Right cardiac atrium (tissue), 5 donors: ENCODE measurements around the gene MTUS2. TPM values are rescaled to one million over a fixed set of nuclear protein-coding genes. Genes with fewer than 3 reads are reported as not detected.
"Not testable (repeated sequence)": the region's sequence is repeated elsewhere in the genome, so short reads cannot be mapped to it uniquely, and the experiment has no call there.

Experiments
- ATAC-seq, 2 donors: fragments of 200-7000 bp; cut with Tn5 transposase; one replicate each; pipeline versions ENCODE4 v1.8.0 to v1.9.1; 2020; ENCODE audit warnings: moderate library complexity in 2 of 2, mild to moderate bottlenecking in 1 of 2
- DNase-seq, 3 donors: peaks; one replicate each; pipeline ENCODE4 v3.0.0-alpha.2; 2020
- H3K27ac ChIP-seq: one replicate; pipeline ENCODE4 v1.5.1; 2013; ENCODE audit warnings: mild to moderate bottlenecking, low read length, control low read depth, moderate library complexity
- H3K27me3 ChIP-seq: one replicate; pipeline ENCODE4 v1.6.1; 2013; ENCODE audit not compliant: control insufficient read depth, insufficient read depth
- H3K4me1 ChIP-seq: one replicate; pipeline ENCODE4 v1.6.1; 2013; ENCODE audit warnings: low read length; ENCODE audit not compliant: control insufficient read depth, insufficient read depth
- H3K4me3 ChIP-seq: one replicate; pipeline ENCODE4 v1.5.1; 2013; ENCODE audit warnings: low read length, control low read depth
- H3K9me3 ChIP-seq: one replicate; pipeline ENCODE4 v1.6.1; 2013; ENCODE audit warnings: low read length; ENCODE audit not compliant: control insufficient read depth
- WGBS: extraction: QIAGEN DNeasy Blood & Tissue Kit; methylation state at CpG from one replicate; pipeline ENCODE4 v1.1.7; 2013; 5-methylcytosine and 5-hydroxymethylcytosine counted together
- intact Hi-C, 4 donors: fragments of 100-400 bp; cut with DNase I; formaldehyde crosslinking; loops; one replicate each; pipeline versions ENCODE4 v1.11.0 to v1.14.0; 2022 to 2023
- polyA plus RNA-seq: library from polyadenylated mRNA; stranded (reverse); fragments of 200-250 nt; gene quantifications from one replicate; pipeline ENCODE4 v1.2.3, GENCODE V29; 2013
- total RNA-seq, 4 donors: library from RNA; stranded (reverse); fragmentation: NEBNext Ultra II Directional; extraction: Animal tissue kit (Norgen Biotek cat#: 25700); gene quantifications; one replicate each; pipeline ENCODE4 v1.2.1, GENCODE V29; 2021
- donor health status: healthy with polysubstance abuse.
- donor health status: DM: no; HTN: yes; CAD: no.
- donor health status: DM: no; HTN: no; CAD: no.
- donor health status: DM: no; HTN: yes; CAD: no; lungs with severe emphysema.
- donor health status: DM: yes; HTN: yes; CAD: no.

The MTUS2 gene
- total and polyA plus RNA-seq, 5 donors: 25.9 to 139 (median 79.1) TPM

GRCh38 chr13:28984825-28985224 lies 164.7 kb downstream of the MTUS2 start:
- intact Hi-C loops: no loop called here
- Histone ChIP-seq H3K4me1 (peaks cover 4% of the 10 kb centered on the region), H3K27me3 (no peaks in the 10 kb centered on the region), H3K27ac (no peak overlapping the region), H3K9me3 (no peaks in the 10 kb centered on the region), H3K4me3 (no peak overlapping the region)
- DNase-seq (no peak), ATAC-seq (peak; percentile 55 to 89)
- 37% methylated on average over 1 of the region's 1 CpG for WGBS

- 79% methylated on average over 3 of the region's 3 CpGs for WGBS
- H3K27ac ChIP-seq, H3K27me3 ChIP-seq, intact Hi-C loops, H3K4me3 ChIP-seq, DNase-seq, H3K4me1 ChIP-seq, H3K9me3 ChIP-seq, ATAC-seq: not testable (repeated sequence)
These were observed 170.2 kb downstream of the MTUS2 start for GRCh38 chr13:28990378-28990777.

- Histone ChIP-seq H3K4me1 (no peaks in the 10 kb centered on the region), H3K27me3 (no peaks in the 10 kb centered on the region), H3K27ac (no peak overlapping the region), H3K4me3 (no peak overlapping the region), H3K9me3 (no peaks in the 10 kb centered on the region)
- DNase-seq: peak in 1 of 3 donors; percentile 36
- ATAC-seq: peak; percentile 32 to 56
- intact Hi-C loops: no loop called here
These were observed 171.6 kb downstream of the MTUS2 start for GRCh38 chr13:28991764-28992163.

- H3K4me3 ChIP-seq: no peak overlapping the region
- DNase-seq: no peak
- no peak overlapping the region for H3K27ac ChIP-seq
- no peaks in the 10 kb centered on the region for H3K9me3 ChIP-seq
- WGBS: 81% methylated on average over 3 of the region's 3 CpGs
- H3K4me1 ChIP-seq: no peaks in the 10 kb centered on the region
- intact Hi-C loops: no loop called here
- ATAC-seq: no peak
- no peaks in the 10 kb centered on the region for H3K27me3 ChIP-seq
These were observed 180.7 kb downstream of the MTUS2 start for GRCh38 chr13:29000826-29001225.

DNA sequence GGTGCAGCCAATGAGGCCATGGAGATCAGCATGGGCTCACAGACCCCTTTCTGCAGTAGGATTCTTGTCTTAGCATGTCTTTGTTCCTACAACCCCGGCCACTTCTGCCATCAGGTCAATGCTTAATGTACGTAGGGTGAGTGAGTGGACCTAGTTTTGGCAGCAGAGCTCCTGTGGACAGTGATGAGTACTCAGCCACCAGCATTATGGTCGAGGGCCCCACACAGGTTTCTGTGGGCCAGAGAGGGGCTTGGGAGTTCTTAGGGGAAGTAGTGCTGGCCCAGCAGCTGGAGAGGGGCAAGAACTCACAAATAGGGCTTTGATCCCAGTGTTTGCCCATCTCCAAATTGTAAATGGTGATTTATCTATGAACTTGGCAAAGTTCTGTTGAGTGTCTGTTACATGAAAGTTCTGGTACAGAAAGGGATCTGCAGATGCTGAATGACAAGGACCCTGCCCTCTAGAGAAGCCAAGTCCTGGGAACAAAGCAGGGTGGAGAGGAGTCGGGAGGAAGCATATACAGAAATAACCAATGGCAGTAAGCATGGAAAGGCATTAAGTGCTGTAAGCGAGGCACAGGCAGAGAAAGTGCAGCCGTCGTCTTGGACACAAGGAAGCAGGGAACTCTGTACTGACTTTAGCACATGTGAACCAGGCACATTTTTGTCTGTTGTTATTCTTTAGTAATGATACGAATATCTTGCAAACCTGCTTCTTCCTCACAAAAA lies 185.1 kb downstream of the MTUS2 start:
- Histone ChIP-seq H3K27me3 (no peaks in the 10 kb centered on the region), H3K27ac (no peak overlapping the region), H3K4me3 (no peak overlapping the region), H3K9me3 (no peaks in the 10 kb centered on the region), H3K4me1 (no peaks in the 10 kb centered on the region)
- intact Hi-C loops: no loop called here
- 51% methylated on average over 8 of the region's 8 CpGs for WGBS
- ATAC-seq (no peak), DNase-seq (no peak)

GRCh38 chr13:29005763-29006120 lies 185.6 kb downstream of the MTUS2 start:
- H3K27ac ChIP-seq: no peak overlapping the region
- DNase-seq (no peak), ATAC-seq (no peak)
- no peaks in the 10 kb centered on the region for H3K9me3 ChIP-seq
- no peak overlapping the region for H3K4me3 ChIP-seq
- intact Hi-C loops: no loop called here
- 49% methylated on average over 2 of the region's 2 CpGs for WGBS
- H3K4me1 ChIP-seq: no peaks in the 10 kb centered on the region
- H3K27me3 ChIP-seq: no peaks in the 10 kb centered on the region

- ATAC-seq (no peak), DNase-seq (no peak)
- WGBS: 17% methylated on average over 2 of the region's 2 CpGs
- Histone ChIP-seq H3K9me3 (no peaks in the 10 kb centered on the region), H3K27ac (no peak overlapping the region), H3K4me3 (no peak overlapping the region), H3K4me1 (no peaks in the 10 kb centered on the region), H3K27me3 (no peaks in the 10 kb centered on the region)
- intact Hi-C loops: no loop called here
These were observed 186.3 kb downstream of the MTUS2 start for GRCh38 chr13:29006359-29006850.

- DNase-seq: no peak
- ATAC-seq: no peak
These were observed 188.2 kb downstream of the MTUS2 start for GRCh38 chr13:29008296-29008695.

DNA sequence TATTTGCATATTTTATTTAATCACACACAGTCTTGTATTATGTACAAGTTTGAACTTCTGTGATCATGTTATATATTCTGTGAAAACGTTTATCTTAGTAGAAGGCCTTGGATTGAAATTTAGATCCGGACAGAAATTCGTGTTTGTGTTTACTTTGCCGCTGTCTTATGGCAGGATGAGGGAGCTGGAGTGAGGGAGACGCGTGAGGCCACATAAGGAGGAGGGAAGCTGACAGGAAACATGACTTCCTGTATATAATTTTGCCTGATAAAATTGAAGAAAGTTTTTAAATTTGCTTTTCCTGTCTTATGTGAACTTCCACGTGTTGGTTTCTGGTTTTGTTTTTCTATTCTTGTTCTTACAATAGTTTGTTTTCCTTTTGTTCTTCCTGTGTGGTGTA lies 200.2 kb downstream of the MTUS2 start:
- Histone ChIP-seq H3K4me3 (no peak overlapping the region), H3K27me3 (no peaks in the 10 kb centered on the region), H3K4me1 (no peaks in the 10 kb centered on the region), H3K27ac (no peak overlapping the region), H3K9me3 (no peaks in the 10 kb centered on the region)
- intact Hi-C loops: no loop called here
- DNase-seq (no peak), ATAC-seq (no peak)
- 33% methylated on average over 7 of the region's 7 CpGs for WGBS

More at GRCh38 chr13:29008296-29008695, 188.2 kb downstream of the MTUS2 start:
- no peak overlapping the region for H3K27ac ChIP-seq
- no peaks in the 10 kb centered on the region for H3K9me3 ChIP-seq
- intact Hi-C loops: no loop called here
- H3K4me1 ChIP-seq: no peaks in the 10 kb centered on the region
- 91% methylated on average over 4 of the region's 4 CpGs for WGBS
- no peak overlapping the region for H3K4me3 ChIP-seq
- H3K27me3 ChIP-seq: no peaks in the 10 kb centered on the region

- ATAC-seq (no peak), DNase-seq (no peak)
- no peak overlapping the region for H3K27ac ChIP-seq
- H3K4me1 ChIP-seq: no peaks in the 10 kb centered on the region
- no peak overlapping the region for H3K4me3 ChIP-seq
- no peaks in the 10 kb centered on the region for H3K9me3 ChIP-seq
- H3K27me3 ChIP-seq: no peaks in the 10 kb centered on the region
- WGBS: 73% methylated on average over 2 of the region's 2 CpGs
- intact Hi-C loops: no loop called here
These were observed 201.2 kb downstream of the MTUS2 start for GRCh38 chr13:29021311-29021710.

GRCh38 chr13:29021717-29022116 lies 201.6 kb downstream of the MTUS2 start:
- Histone ChIP-seq H3K4me3 (no peak overlapping the region), H3K27ac (no peak overlapping the region), H3K27me3 (no peaks in the 10 kb centered on the region), H3K4me1 (no peaks in the 10 kb centered on the region), H3K9me3 (no peaks in the 10 kb centered on the region)
- DNase-seq (no peak), ATAC-seq (no peak)
- WGBS: 87% methylated on average over 5 of the region's 5 CpGs
- intact Hi-C loops: no loop called here

DNA sequence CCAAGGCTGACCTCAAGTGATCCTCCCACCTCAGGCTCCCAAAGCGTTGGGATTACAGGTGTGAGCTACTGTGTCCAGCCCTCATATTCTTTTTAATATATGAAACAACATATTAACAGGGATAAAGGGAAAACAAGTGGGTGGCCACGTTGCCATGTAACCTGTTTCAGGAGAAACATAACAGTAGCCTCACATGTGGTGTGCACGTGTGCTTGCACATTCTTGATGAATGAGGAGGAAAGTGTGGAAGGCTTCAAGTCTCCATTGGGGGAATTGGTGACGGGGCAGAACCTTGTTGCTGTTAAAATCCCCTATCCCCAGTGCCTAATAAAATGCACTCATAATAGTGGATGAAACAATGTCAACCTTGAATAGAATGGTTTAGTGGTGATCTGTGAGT lies 202.3 kb downstream of the MTUS2 start:
- intact Hi-C loops: no loop called here
- no peak for ATAC-seq
- 90% methylated on average over 4 of the region's 4 CpGs for WGBS

More for the DNA sequence above, 202.3 kb downstream of the MTUS2 start:
- Histone ChIP-seq H3K9me3 (no peaks in the 10 kb centered on the region), H3K4me1 (no peaks in the 10 kb centered on the region), H3K27me3 (no peaks in the 10 kb centered on the region), H3K4me3 (no peak overlapping the region), H3K27ac (no peak overlapping the region)
- no peak for DNase-seq
